Fibroblast of pulmonary artery (primary cell): ENCODE measurements around the gene ZNF425.
"Not testable (repeated sequence)": the region's sequence is repeated elsewhere in the genome, so short reads cannot be mapped to it uniquely, and the experiment has no call there.

ENCODE experiments used
- DNase-seq: peaks from one replicate; pipeline ENCODE4 v3.0.0-alpha.2; 2010; ENCODE audit warnings: low read depth
- H3K4me3 ChIP-seq: replicated peaks from 2 replicates; pipeline ENCODE4 v1.5.1; 2011; ENCODE audit warnings: low read depth, mild to moderate bottlenecking, control low read depth, low read length, moderate library complexity
- TF ChIP-seq, protein P1 (sequence below): IDR thresholded peaks from 2 replicates; pipeline ENCODE4 v1.5.1; 2011; ENCODE audit warnings: mild to moderate bottlenecking, control low read depth, low read length, inconsistent platforms; ENCODE audit errors: missing control alignments

ZNF425 gene

DNA sequence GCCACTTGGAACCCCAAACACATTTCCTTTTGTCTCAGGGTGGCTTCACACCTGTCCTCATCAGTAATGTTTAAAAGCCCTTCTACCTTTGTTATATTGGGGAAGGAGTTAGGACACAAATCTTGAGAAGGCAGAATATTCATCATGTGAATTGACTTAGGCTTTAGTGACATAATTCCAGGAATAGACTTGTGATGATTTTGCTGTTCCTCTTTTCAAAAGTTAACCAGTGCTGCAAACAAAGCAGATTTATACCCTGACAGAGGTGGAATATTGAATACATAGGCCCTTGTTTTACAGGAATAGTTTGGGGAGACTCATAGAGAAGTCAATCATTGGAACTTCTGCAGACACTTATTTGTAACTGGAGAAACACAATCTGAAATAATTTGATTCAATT lies 62.6 kb downstream of the ZNF425 start:
- DNase-seq: no peak
- TF ChIP-seq, protein P1, sequence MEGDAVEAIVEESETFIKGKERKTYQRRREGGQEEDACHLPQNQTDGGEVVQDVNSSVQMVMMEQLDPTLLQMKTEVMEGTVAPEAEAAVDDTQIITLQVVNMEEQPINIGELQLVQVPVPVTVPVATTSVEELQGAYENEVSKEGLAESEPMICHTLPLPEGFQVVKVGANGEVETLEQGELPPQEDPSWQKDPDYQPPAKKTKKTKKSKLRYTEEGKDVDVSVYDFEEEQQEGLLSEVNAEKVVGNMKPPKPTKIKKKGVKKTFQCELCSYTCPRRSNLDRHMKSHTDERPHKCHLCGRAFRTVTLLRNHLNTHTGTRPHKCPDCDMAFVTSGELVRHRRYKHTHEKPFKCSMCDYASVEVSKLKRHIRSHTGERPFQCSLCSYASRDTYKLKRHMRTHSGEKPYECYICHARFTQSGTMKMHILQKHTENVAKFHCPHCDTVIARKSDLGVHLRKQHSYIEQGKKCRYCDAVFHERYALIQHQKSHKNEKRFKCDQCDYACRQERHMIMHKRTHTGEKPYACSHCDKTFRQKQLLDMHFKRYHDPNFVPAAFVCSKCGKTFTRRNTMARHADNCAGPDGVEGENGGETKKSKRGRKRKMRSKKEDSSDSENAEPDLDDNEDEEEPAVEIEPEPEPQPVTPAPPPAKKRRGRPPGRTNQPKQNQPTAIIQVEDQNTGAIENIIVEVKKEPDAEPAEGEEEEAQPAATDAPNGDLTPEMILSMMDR: no peak
- H3K4me3 ChIP-seq: no peak overlapping the region

DNA sequence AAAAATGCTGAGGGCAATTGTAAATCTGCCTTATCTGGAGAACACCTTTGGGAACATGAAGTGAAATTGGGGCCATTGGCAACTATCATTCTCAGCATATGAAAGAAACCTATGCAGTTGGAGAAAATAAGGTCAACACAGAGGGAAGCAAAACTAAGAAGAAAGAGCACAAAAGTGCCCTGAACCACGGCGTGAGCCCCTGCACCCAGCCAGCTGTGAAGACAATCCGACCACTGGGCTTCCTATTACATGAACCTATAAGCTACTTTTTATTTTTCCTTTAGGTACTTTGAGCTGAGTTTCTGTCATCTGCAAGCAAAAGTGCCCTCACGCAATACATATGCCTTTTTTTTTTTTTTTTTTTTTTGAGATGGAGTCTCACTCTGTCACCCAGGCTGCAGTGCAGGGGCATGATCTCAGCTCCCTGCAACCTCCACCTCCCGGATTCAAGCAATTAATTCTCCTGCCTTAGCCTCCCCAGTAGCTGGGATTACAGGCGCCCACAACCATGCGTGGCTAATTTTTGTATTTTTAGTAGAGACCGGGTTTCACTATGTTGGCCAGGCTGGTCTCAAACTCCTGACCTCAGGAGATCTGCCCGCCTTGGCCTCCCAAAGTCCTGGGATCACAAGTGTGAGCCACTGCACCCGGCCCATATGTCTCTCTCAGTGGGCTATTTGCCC lies 63.8 kb downstream of the ZNF425 start:
- H3K4me3 ChIP-seq, DNase-seq: not testable (repeated sequence)

DNA sequence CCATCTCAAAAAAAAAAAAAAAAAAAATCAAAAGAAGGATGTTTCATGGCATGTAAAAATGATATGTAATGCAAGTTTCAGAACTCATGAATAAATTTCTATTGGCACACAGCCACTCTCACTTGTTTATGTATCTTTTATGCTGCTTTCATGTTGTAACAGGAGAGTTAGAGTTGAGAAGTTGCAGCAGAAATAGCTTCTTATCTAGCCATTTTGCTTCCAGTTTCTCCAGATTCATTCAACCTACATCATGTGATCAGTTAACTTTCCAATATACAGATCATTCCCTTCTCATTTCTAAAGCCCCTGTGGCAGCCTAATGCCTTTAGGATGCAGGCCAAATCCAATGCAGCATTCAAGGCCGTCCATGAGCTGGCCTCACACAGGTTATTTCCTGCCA lies 66.0 kb downstream of the ZNF425 start:
- no peak overlapping the region for H3K4me3 ChIP-seq
- TF ChIP-seq, protein P1: no peak
- DNase-seq: peak; percentile 16

DNA sequence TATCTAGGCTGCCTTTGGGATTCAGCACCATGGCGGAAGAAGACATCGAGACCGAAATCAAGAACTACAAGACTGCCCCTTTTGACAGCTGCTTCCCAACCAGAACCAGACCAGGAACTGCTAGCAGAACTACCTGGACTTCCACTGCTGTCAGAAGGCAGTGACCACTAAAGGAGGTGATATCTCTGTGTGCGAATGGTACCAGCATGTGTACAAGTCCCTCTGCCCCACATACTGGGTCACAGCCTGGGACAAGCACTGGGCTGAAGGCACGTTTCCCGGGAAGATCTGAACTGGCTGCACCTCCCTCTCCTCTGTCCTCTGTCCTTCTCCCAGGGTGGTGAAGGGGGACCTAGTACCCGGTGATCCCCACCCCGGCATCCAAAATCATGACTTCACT lies 72.2 kb downstream of the ZNF425 start:
- TF ChIP-seq, protein P1: no peak
- DNase-seq: no peak
- H3K4me3 ChIP-seq: no peak overlapping the region

DNA sequence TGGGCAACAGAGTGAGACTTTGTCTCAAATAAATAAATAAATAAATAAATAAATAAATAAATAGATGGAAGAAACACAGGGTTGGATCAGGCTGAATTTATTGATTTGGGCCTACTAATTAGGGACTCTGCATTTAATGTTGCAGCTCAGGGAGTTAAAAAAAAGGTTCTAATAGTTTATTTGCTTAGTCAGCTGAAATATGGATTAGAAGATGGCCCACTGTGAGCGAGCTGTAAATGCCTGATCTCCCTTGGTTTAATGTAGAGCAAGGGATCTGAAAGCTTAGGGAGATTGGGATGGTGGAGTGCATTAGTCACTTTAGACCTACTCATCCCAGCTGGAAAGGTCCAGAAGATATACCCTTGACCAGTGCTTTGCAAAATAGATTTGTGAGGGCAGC lies 72.7 kb downstream of the ZNF425 start:
- TF ChIP-seq, protein P1: no peak
- DNase-seq: no peak
- H3K4me3 ChIP-seq: no peak overlapping the region
